NCI-H524 (cell line): ENCODE measurements around the gene RGS8.

ENCODE experiments used
- DNase-seq, 2 experiments: peaks; one replicate each; lab custom pipeline; 2025; lab: John Stamatoyannopoulos, UW

RGS8 gene

DNA sequence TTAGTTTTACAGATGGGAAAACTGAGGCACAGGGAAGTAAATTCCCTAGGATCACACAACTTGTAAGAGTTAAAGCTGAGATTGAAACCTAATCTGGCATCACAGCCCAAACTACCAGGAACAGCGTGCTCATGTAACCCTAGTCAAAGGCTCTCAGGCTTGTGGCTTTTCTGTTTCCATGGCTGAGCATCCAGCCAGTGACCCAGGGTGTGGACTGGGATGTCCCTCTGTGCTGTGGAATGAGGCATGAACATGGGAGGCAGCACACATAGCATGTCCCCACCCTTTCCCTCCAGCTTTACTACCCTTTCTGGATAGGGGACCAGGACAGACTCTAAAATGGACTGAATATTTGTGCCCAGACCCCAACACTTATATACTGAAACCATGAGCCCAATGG is 45.1 kb downstream of the RGS8 start:
- no peak for DNase-seq

DNA sequence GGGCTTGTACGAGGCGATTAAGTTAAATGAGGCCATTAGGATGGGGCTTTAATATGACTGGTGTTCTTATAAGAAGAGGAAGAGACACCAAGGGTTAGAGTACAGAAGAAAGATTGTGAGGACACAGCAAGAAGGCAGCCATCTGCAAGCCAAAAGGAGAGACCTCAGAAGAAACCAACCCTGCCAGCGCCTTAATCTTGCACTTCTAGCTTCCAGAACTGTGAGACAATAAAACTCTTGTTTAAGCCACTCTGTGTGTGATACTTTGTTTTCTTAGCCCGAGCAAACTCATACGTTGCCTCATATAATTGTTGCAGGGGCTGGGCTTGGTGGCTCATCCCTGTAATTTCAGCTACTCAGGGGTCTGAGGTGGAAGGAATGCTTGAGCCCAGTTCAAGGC is 46.6 kb downstream of the RGS8 start:
- DNase-seq, result no peak

DNA sequence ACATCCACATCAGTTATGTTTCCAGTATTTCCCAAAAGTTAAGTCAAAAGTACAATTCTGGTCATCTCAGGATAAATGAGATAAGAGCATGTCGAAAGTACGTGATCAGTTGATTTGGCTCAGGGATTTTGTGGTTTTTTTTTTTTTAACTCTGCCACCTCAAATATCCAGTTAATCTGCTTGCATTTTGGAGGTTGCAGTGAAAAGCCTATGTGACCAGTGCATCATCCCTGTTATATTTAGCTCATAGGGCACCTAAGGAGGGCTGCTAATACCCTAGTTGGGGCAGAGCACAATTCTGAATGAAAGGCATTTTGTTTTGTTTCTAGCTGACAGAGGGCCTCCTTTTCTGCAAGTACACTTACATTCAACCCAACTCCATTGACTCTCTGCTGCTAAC is 48.5 kb downstream of the RGS8 start:
- DNase-seq, result peak in 1 of 2 experiments; percentile 24
